ENCODE results near the gene PDE9A. TPM values are rescaled to one million over a fixed set of nuclear protein-coding genes. Genes with fewer than 3 reads are reported as not detected.
"Not testable (repeated sequence)": the region's sequence is repeated elsewhere in the genome, so short reads cannot be mapped to it uniquely, and the experiment has no call there.

The PDE9A gene
- total RNA-seq, 1 experiment from 2014 or later, result 31.9 TPM

- peaks cover 6 to 61% of the 10 kb centered on the region in 2 experiments for H3K4me1 Mint-ChIP-seq
- peak overlapping the region; percentile 27 to 61 (median 38); a peak in 3 of 7 replicates for H3K27ac Mint-ChIP-seq
- H2AFZ ChIP-seq (ENCODE audit: low read length), result no peak overlapping the region
Observed at GRCh38 chr21:42806509-42807140, 153.2 kb downstream of the PDE9A start.

GRCh38 chr21:42807293-42807895 lies 154.0 kb downstream of the PDE9A start:
- H3T11ph ChIP-seq (ENCODE audit: low read length); H4K20me1 ChIP-seq (ENCODE audit: control insufficient read depth, insufficient read depth, insufficient read length); H2AFZ ChIP-seq (ENCODE audit: low read length); H3K9me3 ChIP-seq (ENCODE audit: control insufficient read depth, low read depth, low read length); H4K8ac ChIP-seq (replicated peaks; ENCODE audit: insufficient read length, low read depth, low read length); H3K79me2 ChIP-seq (ENCODE audit: insufficient read depth, low read length); H3K79me1 ChIP-seq (ENCODE audit: insufficient read depth, low read depth, low read length, poor library complexity, severe bottlenecking); H2BK5ac ChIP-seq (ENCODE audit: insufficient read length, low read length); H3K4me3 Mint-ChIP-seq; H3K9ac ChIP-seq (ENCODE audit: extremely low read depth, insufficient read length, low read length); H4K5ac ChIP-seq (ENCODE audit: insufficient read length, low read depth, low read length); H3K56ac ChIP-seq (ENCODE audit: insufficient read length, low read depth, low read length); H3K9me3 Mint-ChIP-seq; H3K23me2 ChIP-seq (ENCODE audit: insufficient read length, low read depth, low read length, poor library complexity, severe bottlenecking); DNase-seq; H2BK20ac ChIP-seq (ENCODE audit: low read depth, low read length, poor library complexity, severe bottlenecking); H3K4me2 ChIP-seq (ENCODE audit: insufficient read depth, insufficient read length, low read length); H3K27me3 Mint-ChIP-seq (ENCODE audit: low read depth); H3K23ac ChIP-seq (ENCODE audit: insufficient read length, low read depth, low read length); H3K27me3 ChIP-seq (ENCODE audit: insufficient read depth, low read length); H2BK12ac ChIP-seq (ENCODE audit: insufficient read length, low read depth, low read length); H3K18ac ChIP-seq (ENCODE audit: insufficient read length, low read depth, low read length); H3K36me3 Mint-ChIP-seq (ENCODE audit: insufficient read depth in 1 of 3, low read depth in 3 of 3); H3K27ac ChIP-seq (ENCODE audit: insufficient read length, low read depth, low read length); H2AK5ac ChIP-seq (ENCODE audit: insufficient read length, low read length); H4K91ac ChIP-seq (ENCODE audit: insufficient read length, low read depth, low read length); H2BK15ac ChIP-seq (ENCODE audit: low read depth, low read length); H3K14ac ChIP-seq (ENCODE audit: insufficient read depth, low read length); H2BK120ac ChIP-seq (ENCODE audit: low read depth, low read length, poor library complexity, severe bottlenecking); H3K4ac ChIP-seq (ENCODE audit: low read depth, low read length): not testable (repeated sequence)
- Mint-ChIP-seq H3K4me1 (peaks cover 6 to 67% of the 10 kb centered on the region in 2 experiments), H3K27ac (peak overlapping the region in 2 of 3 experiments; percentile 19 to 27; a peak in 3 of 7 replicates)
- peaks cover 13% of the 10 kb centered on the region; the same call in 1 of the 2 replicates for H3K4me1 ChIP-seq (ENCODE audit: insufficient read depth, low read length)
- WGBS (ENCODE audit: extremely low coverage, insufficient read length, low lambda C conversion rate), result no CpG with 5 or more reads among the region's 16 CpGs

More at GRCh38 chr21:42806509-42807140, 153.2 kb downstream of the PDE9A start:
- H3K79me2 ChIP-seq (ENCODE audit: insufficient read depth, low read length), result no peaks in the 10 kb centered on the region
- peak overlapping the region in 1 of 2 experiments; percentile 24; a peak in 2 of 5 replicates for H3K4me3 Mint-ChIP-seq
- DNase-seq, result peak; percentile 67
- no peak overlapping the region for H3K9ac ChIP-seq (ENCODE audit: extremely low read depth, insufficient read length, low read length)
- no peak overlapping the region for H2BK15ac ChIP-seq (ENCODE audit: low read depth, low read length)
- no peaks in the 10 kb centered on the region; a peak in 1 of 5 replicates for H3K9me3 Mint-ChIP-seq
- H2BK120ac ChIP-seq (ENCODE audit: low read depth, low read length, poor library complexity, severe bottlenecking), result no peak overlapping the region
- no peak overlapping the region for H2AK5ac ChIP-seq (ENCODE audit: insufficient read length, low read length)
- H2BK5ac ChIP-seq (ENCODE audit: insufficient read length, low read length), result no peak overlapping the region
- no peaks in the 10 kb centered on the region for H4K20me1 ChIP-seq (ENCODE audit: control insufficient read depth, insufficient read depth, insufficient read length)
- H4K5ac ChIP-seq (ENCODE audit: insufficient read length, low read depth, low read length), result no peak overlapping the region
- H3K27me3 ChIP-seq (ENCODE audit: insufficient read depth, low read length), result no peaks in the 10 kb centered on the region
- no peak overlapping the region for H3K18ac ChIP-seq (ENCODE audit: insufficient read length, low read depth, low read length)
- peak overlapping the region; percentile 10 for H3K27ac ChIP-seq (ENCODE audit: insufficient read length, low read depth, low read length)
- no peak overlapping the region for H4K91ac ChIP-seq (ENCODE audit: insufficient read length, low read depth, low read length)
- H3K36me3 Mint-ChIP-seq (ENCODE audit: insufficient read depth in 1 of 3, low read depth in 3 of 3), result peaks cover 0 to 2% (median 0%) of the 10 kb centered on the region in 3 experiments; a peak in 2 of 7 replicates
- H3K79me1 ChIP-seq (ENCODE audit: insufficient read depth, low read depth, low read length, poor library complexity, severe bottlenecking), result no peaks in the 10 kb centered on the region
- H3K4me1 ChIP-seq (ENCODE audit: insufficient read depth, low read length), result peaks cover 13% of the 10 kb centered on the region; the same call in 1 of the 2 replicates
- no peak overlapping the region for H2BK12ac ChIP-seq (ENCODE audit: insufficient read length, low read depth, low read length)
- peaks cover 7% of the 10 kb centered on the region for H3K27me3 Mint-ChIP-seq (ENCODE audit: low read depth)
- WGBS (ENCODE audit: extremely low coverage, insufficient read length, low lambda C conversion rate), result no CpG with 5 or more reads among the region's 14 CpGs
- H3K56ac ChIP-seq (ENCODE audit: insufficient read length, low read depth, low read length), result no peak overlapping the region
- H2BK20ac ChIP-seq (ENCODE audit: low read depth, low read length, poor library complexity, severe bottlenecking), result no peak overlapping the region
- no peak overlapping the region for H3T11ph ChIP-seq (ENCODE audit: low read length)
- no peak overlapping the region for H3K14ac ChIP-seq (ENCODE audit: insufficient read depth, low read length)
- TF ChIP-seq CTCF (conservative IDR thresholded peaks at IDR 0.05), result no peak
- no peaks in the 10 kb centered on the region for H3K23me2 ChIP-seq (ENCODE audit: insufficient read length, low read depth, low read length, poor library complexity, severe bottlenecking)
- H3K23ac ChIP-seq (ENCODE audit: insufficient read length, low read depth, low read length), result no peak overlapping the region
- no peak overlapping the region for H3K4me2 ChIP-seq (ENCODE audit: insufficient read depth, insufficient read length, low read length)
- no peak overlapping the region for H3K4ac ChIP-seq (ENCODE audit: low read depth, low read length)
- H3K9me3 ChIP-seq (ENCODE audit: control insufficient read depth, low read depth, low read length), result no peaks in the 10 kb centered on the region
- H4K8ac ChIP-seq (replicated peaks; ENCODE audit: insufficient read length, low read depth, low read length), result no peak overlapping the region
